ENCODE data around the gene MS4A2.

The MS4A2 gene

GRCh38 chr11:60116996-60117790, 28.7 kb downstream of the MS4A2 start:
- no peaks in the 10 kb centered on the region for H3K36me3 ChIP-seq (ENCODE audit: insufficient read depth, low read length)
- H3K9ac ChIP-seq (ENCODE audit: insufficient read length) = no peak overlapping the region
- no peak overlapping the region for H3K27ac ChIP-seq
- TF ChIP-seq POLR2AphosphoS5 (IDR thresholded peaks at IDR 0.05; ENCODE audit: borderline replicate concordance, low read depth, low read length) (no peak), FOXP2 (optimal IDR thresholded peaks at IDR 0.05; ENCODE audit: control extremely low read depth, extremely low read length, insufficient read depth) (no peak), EZH2 (IDR thresholded peaks at IDR 0.05) (no peak)
- H3K4me3 ChIP-seq = no peak overlapping the region
- no peaks in the 10 kb centered on the region for H3K9me3 ChIP-seq (ENCODE audit: low read depth, low read length)
- DNase-seq (ENCODE audit: low read depth, low spot score) = no peak

GRCh38 chr11:60118338-60118737, 29.9 kb downstream of the MS4A2 start:
- Histone ChIP-seq H3K9ac (ENCODE audit: insufficient read length) (no peak overlapping the region), H3K27ac (no peak overlapping the region), H3K4me3 (no peak overlapping the region), H3K36me3 (ENCODE audit: insufficient read depth, low read length) (no peaks in the 10 kb centered on the region), H3K9me3 (ENCODE audit: low read depth, low read length) (no peaks in the 10 kb centered on the region)
- no peak for DNase-seq (ENCODE audit: low read depth, low spot score)
- TF ChIP-seq POLR2AphosphoS5 (IDR thresholded peaks at IDR 0.05; ENCODE audit: borderline replicate concordance, low read depth, low read length) (no peak), EZH2 (IDR thresholded peaks at IDR 0.05) (no peak), FOXP2 (optimal IDR thresholded peaks at IDR 0.05; ENCODE audit: control extremely low read depth, extremely low read length, insufficient read depth) (no peak)

GRCh38 chr11:60119710-60120109, 31.2 kb downstream of the MS4A2 start:
- no peak for TF ChIP-seq FOXP2 (optimal IDR thresholded peaks at IDR 0.05; ENCODE audit: control extremely low read depth, extremely low read length, insufficient read depth)
- no peak for TF ChIP-seq EZH2 (IDR thresholded peaks at IDR 0.05)
- no peak for TF ChIP-seq POLR2AphosphoS5 (IDR thresholded peaks at IDR 0.05; ENCODE audit: borderline replicate concordance, low read depth, low read length)
- no peaks in the 10 kb centered on the region for H3K36me3 ChIP-seq (ENCODE audit: insufficient read depth, low read length)
- no peak overlapping the region for H3K27ac ChIP-seq
- no peak overlapping the region for H3K4me3 ChIP-seq
- no peaks in the 10 kb centered on the region for H3K9me3 ChIP-seq (ENCODE audit: low read depth, low read length)
- no peak overlapping the region for H3K9ac ChIP-seq (ENCODE audit: insufficient read length)
- no peak for DNase-seq (ENCODE audit: low read depth, low spot score)

GRCh38 chr11:60121264-60121663, 32.8 kb downstream of the MS4A2 start:
- no peak overlapping the region for H3K27ac ChIP-seq
- no peak for DNase-seq (ENCODE audit: low read depth, low spot score)

GRCh38 chr11:60122414-60123036, 34.1 kb downstream of the MS4A2 start:
- H3K9ac ChIP-seq (ENCODE audit: insufficient read length) = no peak overlapping the region
- no peak for DNase-seq (ENCODE audit: low read depth, low spot score)
- no peak overlapping the region for H3K27ac ChIP-seq
- no peaks in the 10 kb centered on the region for H3K36me3 ChIP-seq (ENCODE audit: insufficient read depth, low read length)
- no peaks in the 10 kb centered on the region for H3K9me3 ChIP-seq (ENCODE audit: low read depth, low read length)
- H3K4me3 ChIP-seq = no peak overlapping the region
- no peak for TF ChIP-seq FOXP2 (optimal IDR thresholded peaks at IDR 0.05; ENCODE audit: control extremely low read depth, extremely low read length, insufficient read depth)
- no peak for TF ChIP-seq POLR2AphosphoS5 (IDR thresholded peaks at IDR 0.05; ENCODE audit: borderline replicate concordance, low read depth, low read length)
- no peak for TF ChIP-seq EZH2 (IDR thresholded peaks at IDR 0.05)

More at GRCh38 chr11:60121264-60121663, 32.8 kb downstream of the MS4A2 start:
- Histone ChIP-seq H3K36me3 (ENCODE audit: insufficient read depth, low read length) (no peaks in the 10 kb centered on the region), H3K4me3 (no peak overlapping the region), H3K9ac (ENCODE audit: insufficient read length) (no peak overlapping the region), H3K9me3 (ENCODE audit: low read depth, low read length) (no peaks in the 10 kb centered on the region)
- no peak for TF ChIP-seq EZH2 (IDR thresholded peaks at IDR 0.05)
- no peak for TF ChIP-seq FOXP2 (optimal IDR thresholded peaks at IDR 0.05; ENCODE audit: control extremely low read depth, extremely low read length, insufficient read depth)
- TF ChIP-seq POLR2AphosphoS5 (IDR thresholded peaks at IDR 0.05; ENCODE audit: borderline replicate concordance, low read depth, low read length) = no peak

GRCh38 chr11:60124802-60125432, 36.5 kb downstream of the MS4A2 start:
- Histone ChIP-seq H3K27ac (no peak overlapping the region), H3K4me3 (no peak overlapping the region), H3K9me3 (ENCODE audit: low read depth, low read length) (no peaks in the 10 kb centered on the region), H3K36me3 (ENCODE audit: insufficient read depth, low read length) (no peaks in the 10 kb centered on the region), H3K9ac (ENCODE audit: insufficient read length) (no peak overlapping the region)
- no peak for DNase-seq (ENCODE audit: low read depth, low spot score)
- no peak for TF ChIP-seq EZH2 (IDR thresholded peaks at IDR 0.05)
- TF ChIP-seq POLR2AphosphoS5 (IDR thresholded peaks at IDR 0.05; ENCODE audit: borderline replicate concordance, low read depth, low read length) = no peak
- no peak for TF ChIP-seq FOXP2 (optimal IDR thresholded peaks at IDR 0.05; ENCODE audit: control extremely low read depth, extremely low read length, insufficient read depth)

- Histone ChIP-seq H3K36me3 (ENCODE audit: insufficient read depth, low read length) (no peaks in the 10 kb centered on the region), H3K9ac (ENCODE audit: insufficient read length) (no peak overlapping the region), H3K9me3 (ENCODE audit: low read depth, low read length) (no peaks in the 10 kb centered on the region), H3K4me3 (no peak overlapping the region), H3K27ac (no peak overlapping the region)
- no peak for DNase-seq (ENCODE audit: low read depth, low spot score)
- TF ChIP-seq EZH2 (IDR thresholded peaks at IDR 0.05) = no peak
- TF ChIP-seq POLR2AphosphoS5 (IDR thresholded peaks at IDR 0.05; ENCODE audit: borderline replicate concordance, low read depth, low read length) = no peak
- no peak for TF ChIP-seq FOXP2 (optimal IDR thresholded peaks at IDR 0.05; ENCODE audit: control extremely low read depth, extremely low read length, insufficient read depth)
These were observed 37.6 kb downstream of the MS4A2 start for GRCh38 chr11:60125956-60126585.

GRCh38 chr11:60127311-60127811, 38.9 kb downstream of the MS4A2 start:
- Histone ChIP-seq H3K27ac (no peak overlapping the region), H3K4me3 (no peak overlapping the region), H3K9me3 (ENCODE audit: low read depth, low read length) (no peaks in the 10 kb centered on the region), H3K9ac (ENCODE audit: insufficient read length) (no peak overlapping the region), H3K36me3 (ENCODE audit: insufficient read depth, low read length) (no peaks in the 10 kb centered on the region)
- DNase-seq (ENCODE audit: low read depth, low spot score) = no peak
- no peak for TF ChIP-seq POLR2AphosphoS5 (IDR thresholded peaks at IDR 0.05; ENCODE audit: borderline replicate concordance, low read depth, low read length)
- no peak for TF ChIP-seq FOXP2 (optimal IDR thresholded peaks at IDR 0.05; ENCODE audit: control extremely low read depth, extremely low read length, insufficient read depth)
